H1 (cell line): Measurements from ENCODE around the gene RPL19. TPM values are rescaled to one million over a fixed set of nuclear protein-coding genes. Genes with fewer than 3 reads are reported as not detected.

Source experiments
- BCL11A ChIP-seq, 2 experiments: IDR thresholded peaks; one replicate each; pipeline ENCODE4 v1.6.1; 2011; ENCODE audit warnings: low read depth in 2 of 2, low read length in 2 of 2, mild to moderate bottlenecking in 2 of 2
- CBX5 ChIP-seq: fragments of 300-800, 300-1000 bp; sonication (generic); IDR thresholded peaks from 2 replicates; pipeline ENCODE4 v1.7.1; 2016; ENCODE audit warnings: antibody characterized with exemption, low read length, low read depth
- CREB1 ChIP-seq: IDR thresholded peaks from 2 replicates; pipeline ENCODE4 v1.6.1; 2012; ENCODE audit warnings: inconsistent platforms
- EP300 ChIP-seq, 2 experiments: IDR thresholded peaks; 1 replicate in 1 of 2; 2 replicates in 1 of 2; pipeline ENCODE4 v1.6.1; 2011 to 2012; ENCODE audit warnings: low read depth in 2 of 2, low read length in 2 of 2, mild to moderate bottlenecking in 2 of 2, borderline replicate concordance in 1 of 2, inconsistent platforms in 1 of 2, moderate library complexity in 1 of 2
- EZH2 ChIP-seq: fragments of 200-600 bp; sonication (generic); IDR thresholded peaks from 2 replicates; pipeline ENCODE4 v1.7.1; 2012; ENCODE audit warnings: low read depth, mild to moderate bottlenecking, moderate library complexity, low read length, inconsistent platforms; ENCODE audit not compliant: severe bottlenecking
- FOSL1 ChIP-seq: IDR thresholded peaks from 2 replicates; pipeline ENCODE4 v1.6.1; 2011; ENCODE audit warnings: mild to moderate bottlenecking, low read depth, low read length, moderate library complexity; ENCODE audit not compliant: insufficient read depth
- HDAC6 ChIP-seq: IDR thresholded peaks from one replicate; pipeline ENCODE4 v1.7.1; 2012; ENCODE audit warnings: low read depth, mild to moderate bottlenecking, inconsistent platforms, low read length, moderate library complexity
- MAFK ChIP-seq: IDR thresholded peaks from 2 replicates; pipeline ENCODE4 v1.6.1; 2012; ENCODE audit warnings: low read depth, mild to moderate bottlenecking, improper control_type of control experiment, low read length
- POLR2A ChIP-seq, 2 experiments: IDR thresholded peaks; 1 replicate in 1 of 2; 2 replicates in 1 of 2; pipeline ENCODE4 v1.6.1; 2011; ENCODE audit warnings: low read depth in 2 of 2, low read length in 2 of 2, mild to moderate bottlenecking in 2 of 2; ENCODE audit errors: control extremely low read depth in 1 of 2
- POLR2AphosphoS5 ChIP-seq: IDR thresholded peaks from 2 replicates; pipeline ENCODE4 v1.6.1; 2011; ENCODE audit warnings: low read depth, low read length
- POU5F1 ChIP-seq: IDR thresholded peaks from 2 replicates; pipeline ENCODE4 v1.6.1; 2011; ENCODE audit warnings: low read depth, mild to moderate bottlenecking, low read length, moderate library complexity
- RBBP5 ChIP-seq: IDR thresholded peaks from 2 replicates; pipeline ENCODE4 v1.7.1; 2012; ENCODE audit warnings: low read depth, mild to moderate bottlenecking, inconsistent platforms, low read length, moderate library complexity, borderline replicate concordance
- RNF2 ChIP-seq: fragments of 200-900, 300-1000 bp; sonication (generic); IDR thresholded peaks from 2 replicates; pipeline ENCODE4 v1.7.1; 2016; ENCODE audit warnings: borderline replicate concordance, low read depth, mild to moderate bottlenecking, antibody characterized with exemption, low read length; ENCODE audit not compliant: poor library complexity, severe bottlenecking; ENCODE audit errors: missing control alignments
- SAP30 ChIP-seq: fragments of 300-600 bp; sonication (generic); IDR thresholded peaks from 2 replicates; pipeline ENCODE4 v1.7.1; 2012; ENCODE audit warnings: low read length, moderate library complexity, mild to moderate bottlenecking, inconsistent platforms; ENCODE audit not compliant: insufficient read depth, insufficient replicate concordance
- SIRT6 ChIP-seq: IDR thresholded peaks from one replicate; pipeline ENCODE4 v1.7.1; 2012; ENCODE audit warnings: low read length, inconsistent platforms
- SP2 ChIP-seq: IDR thresholded peaks from 2 replicates; pipeline ENCODE4 v1.6.1; 2012; ENCODE audit warnings: mild to moderate bottlenecking, low read length, inconsistent platforms
- SUZ12 ChIP-seq: fragments of 200-600 bp; sonication (generic); IDR thresholded peaks from 2 replicates; pipeline ENCODE4 v1.6.1; 2012; ENCODE audit warnings: mild to moderate bottlenecking, inconsistent platforms, low read length, moderate library complexity, mixed read lengths
- TBP ChIP-seq: IDR thresholded peaks from 2 replicates; pipeline ENCODE4 v1.6.1; 2011; ENCODE audit warnings: low read depth, low read length, improper control_type of control experiment
- TCF12 ChIP-seq: IDR thresholded peaks from 2 replicates; pipeline ENCODE4 v1.6.1; 2011; ENCODE audit warnings: low read depth, mild to moderate bottlenecking, low read length
- TEAD4 ChIP-seq: IDR thresholded peaks from 2 replicates; pipeline ENCODE4 v1.6.1; 2012; ENCODE audit warnings: low read depth, low read length, inconsistent platforms, mixed read lengths
- ZNF274 ChIP-seq: IDR thresholded peaks from 2 replicates; pipeline ENCODE4 v1.7.0; 2012; ENCODE audit warnings: low read length, borderline replicate concordance; ENCODE audit errors: extremely low read depth
- polyA plus RNA-seq, 7 experiments: library from polyadenylated mRNA; depleted of rRNA in 3 of 7; stranded (reverse) in 5 of 7; unstranded in 2 of 7; fragments of >200 nt in 5 of 7; fragments of 200-250 nt in 2 of 7; gene quantifications; 1 replicate in 5 of 7; 2 replicates in 1 of 7; 4 replicates in 1 of 7; pipeline versions ENCODE4 v1.2.1 to v1.2.3, GENCODE V29; 2011 to 2013; ENCODE audit warnings: missing spikeins in 2 of 7, mixed read lengths in 2 of 7
- total RNA-seq: library from RNA; stranded (reverse); fragmentation: NEBNext Ultra II Directional; extraction: Animal tissue kit (Norgen Biotek cat#: 25700); gene quantifications from 2 replicates; pipeline ENCODE4 v1.2.1, GENCODE V29; 2021
- TF ChIP-seq, protein P1 (sequence below): IDR thresholded peaks from 2 replicates; pipeline ENCODE4 v1.6.1; 2011; ENCODE audit warnings: low read length, improper control_type of control experiment
- TF ChIP-seq, protein P2 (sequence below): IDR thresholded peaks from 2 replicates; pipeline ENCODE4 v1.6.1; 2012; ENCODE audit warnings: inconsistent platforms

Gene RPL19
- total and polyA plus RNA-seq, 2 of the 8 experiments (the other 6 are each of a cell fraction or from before 2014, with no cell fraction given) = 2,108 to 2,182 TPM

DNA sequence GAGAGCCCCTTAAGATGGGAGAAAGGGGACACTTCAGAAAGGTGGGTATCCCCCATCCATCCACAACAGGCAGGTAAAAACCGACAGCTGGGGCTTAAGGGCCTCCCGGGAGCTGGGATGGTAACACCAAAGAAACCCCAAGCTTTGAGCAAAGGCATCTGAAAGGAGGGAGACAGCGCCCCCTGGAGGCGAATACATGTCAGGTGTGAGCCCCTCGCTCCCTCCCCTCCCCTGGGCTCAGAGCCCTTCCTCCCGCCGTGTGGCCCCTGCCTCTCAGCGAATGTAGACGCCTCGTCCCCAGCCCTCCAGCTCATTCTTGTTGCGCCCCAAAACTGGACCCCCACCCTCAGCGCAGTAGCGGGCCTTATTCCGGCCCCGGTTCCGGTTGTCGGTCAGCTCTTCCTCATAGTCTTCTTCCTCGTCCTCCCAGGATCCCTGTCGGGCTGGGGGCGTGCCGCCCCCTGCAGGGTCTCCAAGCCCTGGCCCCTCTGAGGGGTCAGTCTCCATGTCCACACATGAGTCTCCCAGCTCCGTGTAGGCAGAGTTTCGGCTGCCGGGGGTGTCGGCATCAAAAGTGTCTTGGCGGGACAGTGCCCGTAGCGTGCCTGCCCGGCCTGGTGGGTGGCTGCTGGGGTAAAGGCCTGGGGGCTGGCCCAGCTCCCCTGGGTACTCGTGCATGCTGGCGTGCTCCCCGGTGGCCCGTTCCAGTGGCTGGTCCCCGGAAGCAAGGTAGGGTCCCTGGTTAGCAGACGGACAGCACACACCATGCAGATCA, 25.0 kb upstream of the RPL19 start (continued):
- TF ChIP-seq MAFK = no peak
- 0 out of 2 replicates have a peak, but pooled peaks have one; percentile 15 for TF ChIP-seq CREB1
- TF ChIP-seq ZNF274 = no peak
- TF ChIP-seq HDAC6 = no peak
- TF ChIP-seq CBX5 = no peak
- TF ChIP-seq TCF12 = no peak
- TF ChIP-seq POLR2AphosphoS5 = peak; percentile 59; the same call in 1 of the 2 replicates
- no peak for TF ChIP-seq BCL11A (IDR thresholded peaks at IDR 0.05; ENCODE audit: low read depth in 2 of 2, low read length in 2 of 2)
- no peak for TF ChIP-seq EP300 (IDR thresholded peaks at IDR 0.05; ENCODE audit: borderline replicate concordance in 1 of 2, low read depth in 2 of 2, low read length in 2 of 2)
- no peak for TF ChIP-seq SP2
- TF ChIP-seq POU5F1 = no peak
- TF ChIP-seq, protein P1, sequence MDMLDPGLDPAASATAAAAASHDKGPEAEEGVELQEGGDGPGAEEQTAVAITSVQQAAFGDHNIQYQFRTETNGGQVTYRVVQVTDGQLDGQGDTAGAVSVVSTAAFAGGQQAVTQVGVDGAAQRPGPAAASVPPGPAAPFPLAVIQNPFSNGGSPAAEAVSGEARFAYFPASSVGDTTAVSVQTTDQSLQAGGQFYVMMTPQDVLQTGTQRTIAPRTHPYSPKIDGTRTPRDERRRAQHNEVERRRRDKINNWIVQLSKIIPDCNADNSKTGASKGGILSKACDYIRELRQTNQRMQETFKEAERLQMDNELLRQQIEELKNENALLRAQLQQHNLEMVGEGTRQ = no peak
- TF ChIP-seq SIRT6 = no peak
- no peak for TF ChIP-seq FOSL1
- no peak for TF ChIP-seq RBBP5
- TF ChIP-seq TBP = no peak; the same call in 1 of the 2 replicates
- TF ChIP-seq POLR2A (IDR thresholded peaks at IDR 0.05; ENCODE audit: control extremely low read depth in 1 of 2, low read depth in 2 of 2, low read length in 2 of 2) = peak in 1 of 2 experiments; percentile 60; a peak in 1 of 3 replicates
- no peak for TF ChIP-seq EZH2
- no peak for TF ChIP-seq SUZ12
- TF ChIP-seq SAP30 = no peak
- no peak; the same call in 1 of the 2 replicates for TF ChIP-seq TEAD4
- TF ChIP-seq, protein P2, sequence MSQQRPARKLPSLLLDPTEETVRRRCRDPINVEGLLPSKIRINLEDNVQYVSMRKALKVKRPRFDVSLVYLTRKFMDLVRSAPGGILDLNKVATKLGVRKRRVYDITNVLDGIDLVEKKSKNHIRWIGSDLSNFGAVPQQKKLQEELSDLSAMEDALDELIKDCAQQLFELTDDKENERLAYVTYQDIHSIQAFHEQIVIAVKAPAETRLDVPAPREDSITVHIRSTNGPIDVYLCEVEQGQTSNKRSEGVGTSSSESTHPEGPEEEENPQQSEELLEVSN = no peak
- no peak for TF ChIP-seq RNF2
